Measurements from ENCODE around the gene PARPBP. TPM values are rescaled to one million over a fixed set of nuclear protein-coding genes. Genes with fewer than 3 reads are reported as not detected.

The PARPBP gene
- total RNA-seq, 1 experiment from 2014 or later: 14.3 TPM

- CTCF ChIA-PET: no interaction called here
- no TSS peak for BruUV-seq (replicated peaks)
- DNase-seq (ENCODE audit: low read depth, low spot score) (no peak), ATAC-seq (no peak)
- in situ Hi-C loops (cut with HindIII; ENCODE audit: low pct_unique_long_range_greater_than_20kb, low sequenced_read_pairs) (no loop called here), intact Hi-C loops (cut with micrococcal nuclease; ENCODE audit: unreplicated experiment) (no loop called here)
- Histone ChIP-seq H3K4me1 (ENCODE audit: control insufficient read depth, insufficient read depth, low read length) (no peaks in the 10 kb centered on the region), H3K36me3 (ENCODE audit: control insufficient read depth, insufficient read depth, low read length) (peaks cover 6% of the 10 kb centered on the region; the same call in 1 of the 2 replicates), H3K4me3 (ENCODE audit: low read depth in 2 of 2, low read length in 2 of 2) (no peak overlapping the region), H3K27me3 (ENCODE audit: control insufficient read depth, insufficient read depth, low read length) (no peaks in the 10 kb centered on the region), H3K9me3 (ENCODE audit: control insufficient read depth, insufficient read depth, low read depth, low read length) (peaks cover 9% of the 10 kb centered on the region; the same call in 1 of the 2 replicates), H3K27ac (ENCODE audit: low read length) (no peak overlapping the region)
- TF ChIP-seq SIN3A (IDR thresholded peaks at IDR 0.05; ENCODE audit: borderline replicate concordance, insufficient read depth, low read depth, low read length): no peak
- TF ChIP-seq TCF7L2 (IDR thresholded peaks at IDR 0.05; ENCODE audit: low read depth, low read length): no peak
- no peak for TF ChIP-seq REST (IDR thresholded peaks at IDR 0.05; ENCODE audit: insufficient read depth in 1 of 2, low read depth in 2 of 2, low read length in 1 of 2)
- no peak for TF ChIP-seq CTCF (IDR thresholded peaks at IDR 0.05)
- no peak for TF ChIP-seq POLR2AphosphoS5 (IDR thresholded peaks at IDR 0.05; ENCODE audit: low read depth, low read length)
- POLR2A ChIA-PET: no interaction called here
These were observed 12.0 kb upstream of the PARPBP start for GRCh38 chr12:102107970-102108369.

GRCh38 chr12:102110782-102111181 is 9.2 kb upstream of the PARPBP start:
- Histone ChIP-seq H3K27ac (ENCODE audit: low read length) (no peak overlapping the region), H3K27me3 (ENCODE audit: control insufficient read depth, insufficient read depth, low read length) (no peaks in the 10 kb centered on the region), H3K36me3 (ENCODE audit: control insufficient read depth, insufficient read depth, low read length) (peaks cover 9% of the 10 kb centered on the region; the same call in 1 of the 2 replicates), H3K9me3 (ENCODE audit: control insufficient read depth, insufficient read depth, low read depth, low read length) (peaks cover 9% of the 10 kb centered on the region; the same call in 1 of the 2 replicates), H3K4me1 (ENCODE audit: control insufficient read depth, insufficient read depth, low read length) (no peaks in the 10 kb centered on the region), H3K4me3 (ENCODE audit: low read depth in 2 of 2, low read length in 2 of 2) (no peak overlapping the region)
- TF ChIP-seq SIN3A (IDR thresholded peaks at IDR 0.05; ENCODE audit: borderline replicate concordance, insufficient read depth, low read depth, low read length) (no peak), CTCF (IDR thresholded peaks at IDR 0.05) (no peak), TCF7L2 (IDR thresholded peaks at IDR 0.05; ENCODE audit: low read depth, low read length) (no peak), REST (IDR thresholded peaks at IDR 0.05; ENCODE audit: insufficient read depth in 1 of 2, low read depth in 2 of 2, low read length in 1 of 2) (no peak), POLR2AphosphoS5 (IDR thresholded peaks at IDR 0.05; ENCODE audit: low read depth, low read length) (no peak)
- intact Hi-C loops (cut with micrococcal nuclease; ENCODE audit: unreplicated experiment): no loop called here
- no TSS peak for BruUV-seq (replicated peaks)
- DNase-seq (ENCODE audit: low read depth, low spot score): no peak
- no peak for ATAC-seq
- ChIA-PET POLR2A (no interaction called here), CTCF (no interaction called here)
- in situ Hi-C loops (cut with HindIII; ENCODE audit: low pct_unique_long_range_greater_than_20kb, low sequenced_read_pairs): no loop called here

Data from Panc1 (cell line).